Epithelial cell of esophagus (primary cell): ENCODE results near the gene ITGA7.
A peak's percentile ranks its signal among the peaks of the same experiment; 100 is the strongest.

Source experiments
- DNase-seq: peaks from one replicate; pipeline ENCODE4 v3.0.0; 2010; ENCODE audit warnings: low read depth
- H3K4me3 ChIP-seq: 2 replicates; pipeline ENCODE4 v1.5.1; 2011; ENCODE audit warnings: mild to moderate bottlenecking, low read length, control low read depth
- TF ChIP-seq, protein P1 (sequence below): IDR thresholded peaks from 2 replicates; pipeline ENCODE4 v1.5.1; 2011; ENCODE audit warnings: low read depth, mild to moderate bottlenecking, low read length, control low read depth, inconsistent platforms; ENCODE audit not compliant: insufficient read depth; ENCODE audit errors: missing control alignments

Gene ITGA7

DNA sequence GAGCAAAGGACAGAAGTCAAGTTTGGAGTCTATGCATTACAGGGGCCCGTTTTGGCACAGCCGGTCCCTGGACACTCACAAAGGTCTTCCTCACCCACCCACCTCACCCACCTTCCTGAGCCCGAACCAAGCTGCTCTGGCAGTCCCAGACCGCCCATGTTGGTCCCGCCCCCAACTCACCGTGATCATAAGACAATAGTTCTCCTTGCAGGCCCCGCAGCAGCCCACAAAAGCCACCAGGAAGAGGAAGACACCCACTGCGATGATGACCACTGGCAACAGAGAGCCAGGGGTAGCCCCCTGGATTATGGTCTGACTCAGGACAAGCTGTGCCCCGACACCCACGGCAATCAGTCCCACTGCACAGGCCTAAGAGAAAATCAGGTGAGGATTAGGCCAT lies 19.3 kb upstream of the ITGA7 start:
- no peak for DNase-seq
- peak overlapping the region; percentile 74 for H3K4me3 ChIP-seq
- TF ChIP-seq, protein P1, sequence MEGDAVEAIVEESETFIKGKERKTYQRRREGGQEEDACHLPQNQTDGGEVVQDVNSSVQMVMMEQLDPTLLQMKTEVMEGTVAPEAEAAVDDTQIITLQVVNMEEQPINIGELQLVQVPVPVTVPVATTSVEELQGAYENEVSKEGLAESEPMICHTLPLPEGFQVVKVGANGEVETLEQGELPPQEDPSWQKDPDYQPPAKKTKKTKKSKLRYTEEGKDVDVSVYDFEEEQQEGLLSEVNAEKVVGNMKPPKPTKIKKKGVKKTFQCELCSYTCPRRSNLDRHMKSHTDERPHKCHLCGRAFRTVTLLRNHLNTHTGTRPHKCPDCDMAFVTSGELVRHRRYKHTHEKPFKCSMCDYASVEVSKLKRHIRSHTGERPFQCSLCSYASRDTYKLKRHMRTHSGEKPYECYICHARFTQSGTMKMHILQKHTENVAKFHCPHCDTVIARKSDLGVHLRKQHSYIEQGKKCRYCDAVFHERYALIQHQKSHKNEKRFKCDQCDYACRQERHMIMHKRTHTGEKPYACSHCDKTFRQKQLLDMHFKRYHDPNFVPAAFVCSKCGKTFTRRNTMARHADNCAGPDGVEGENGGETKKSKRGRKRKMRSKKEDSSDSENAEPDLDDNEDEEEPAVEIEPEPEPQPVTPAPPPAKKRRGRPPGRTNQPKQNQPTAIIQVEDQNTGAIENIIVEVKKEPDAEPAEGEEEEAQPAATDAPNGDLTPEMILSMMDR = no peak

DNA sequence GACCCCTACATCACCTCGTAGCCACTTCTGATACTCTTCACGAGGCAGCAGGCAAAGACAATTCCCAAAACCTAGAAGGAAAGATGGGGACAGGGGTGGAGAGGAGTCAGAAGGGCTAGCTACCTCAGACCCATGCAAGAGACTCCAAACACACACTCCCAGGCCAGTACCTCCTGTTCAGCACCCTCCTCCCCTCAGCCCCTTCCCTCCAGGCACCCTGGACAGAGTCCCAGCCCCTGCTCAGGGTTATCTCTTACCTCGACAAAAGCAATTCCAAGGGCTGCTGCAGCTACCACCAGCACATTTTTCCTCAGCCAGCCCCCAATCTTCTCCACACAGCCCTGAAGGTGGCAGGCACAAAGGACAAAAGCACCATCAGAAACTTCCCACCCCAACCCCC lies 17.9 kb upstream of the ITGA7 start:
- TF ChIP-seq, protein P1 = no peak
- H3K4me3 ChIP-seq = no peak overlapping the region

DNA sequence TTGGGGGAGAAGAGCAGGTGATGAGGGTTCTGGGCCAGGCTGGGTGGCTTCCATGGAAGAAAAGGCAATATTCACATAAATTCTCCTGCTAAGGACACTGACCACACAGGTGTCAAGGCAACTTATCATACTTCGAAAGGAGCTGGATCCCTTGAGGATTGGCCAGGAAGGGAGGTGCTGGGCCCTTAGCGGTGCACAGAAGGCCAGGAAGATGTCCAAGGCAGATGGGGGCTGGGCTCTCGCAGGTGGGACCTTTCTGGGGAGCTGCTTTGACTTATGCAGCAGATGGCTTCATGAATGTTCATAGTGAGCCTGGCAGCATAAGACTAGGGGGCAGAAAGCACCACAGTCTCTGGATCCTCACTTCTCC lies 17.2 kb upstream of the ITGA7 start:
- no peak overlapping the region for H3K4me3 ChIP-seq
- no peak for DNase-seq
- TF ChIP-seq, protein P1 = no peak

More for the DNA sequence above, 17.9 kb upstream of the ITGA7 start:
- no peak for DNase-seq

DNA sequence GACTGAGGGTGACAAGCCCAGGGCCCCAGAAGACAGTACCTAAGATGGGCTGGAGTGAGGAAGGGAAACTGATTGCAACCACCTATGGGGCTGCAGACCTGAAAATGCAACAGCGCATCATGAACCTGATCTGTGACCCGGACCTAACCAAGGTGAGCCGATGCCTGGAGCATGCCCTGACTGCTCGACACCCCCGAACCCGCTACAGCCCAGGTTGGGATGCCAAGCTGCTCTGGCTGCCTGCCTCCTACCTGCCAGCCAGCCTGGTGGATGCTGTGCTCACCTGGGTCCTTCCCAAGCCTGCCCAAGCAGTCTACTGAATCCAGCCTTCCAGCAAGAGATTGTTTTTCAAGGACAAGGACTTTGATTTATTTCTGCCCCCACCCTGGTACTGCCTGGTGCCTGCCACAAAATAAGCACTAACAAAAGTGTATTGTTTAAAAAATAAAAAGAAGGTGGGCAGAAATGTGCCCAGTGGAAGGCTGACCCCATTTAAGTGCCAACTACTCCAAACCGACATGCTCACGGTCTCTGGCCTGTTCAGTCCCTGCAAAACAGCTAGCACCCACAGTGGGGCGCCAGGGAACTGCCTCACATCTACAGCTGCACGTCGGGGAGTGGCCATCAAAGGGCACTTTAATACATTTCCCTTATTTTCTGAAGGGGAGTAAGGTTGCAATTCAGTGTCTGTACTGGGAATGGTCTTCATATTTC lies 16.7 kb upstream of the ITGA7 start:
- TF ChIP-seq, protein P1 = peak; percentile 75
- DNase-seq = peak; percentile 77
- H3K4me3 ChIP-seq = no peak overlapping the region

DNA sequence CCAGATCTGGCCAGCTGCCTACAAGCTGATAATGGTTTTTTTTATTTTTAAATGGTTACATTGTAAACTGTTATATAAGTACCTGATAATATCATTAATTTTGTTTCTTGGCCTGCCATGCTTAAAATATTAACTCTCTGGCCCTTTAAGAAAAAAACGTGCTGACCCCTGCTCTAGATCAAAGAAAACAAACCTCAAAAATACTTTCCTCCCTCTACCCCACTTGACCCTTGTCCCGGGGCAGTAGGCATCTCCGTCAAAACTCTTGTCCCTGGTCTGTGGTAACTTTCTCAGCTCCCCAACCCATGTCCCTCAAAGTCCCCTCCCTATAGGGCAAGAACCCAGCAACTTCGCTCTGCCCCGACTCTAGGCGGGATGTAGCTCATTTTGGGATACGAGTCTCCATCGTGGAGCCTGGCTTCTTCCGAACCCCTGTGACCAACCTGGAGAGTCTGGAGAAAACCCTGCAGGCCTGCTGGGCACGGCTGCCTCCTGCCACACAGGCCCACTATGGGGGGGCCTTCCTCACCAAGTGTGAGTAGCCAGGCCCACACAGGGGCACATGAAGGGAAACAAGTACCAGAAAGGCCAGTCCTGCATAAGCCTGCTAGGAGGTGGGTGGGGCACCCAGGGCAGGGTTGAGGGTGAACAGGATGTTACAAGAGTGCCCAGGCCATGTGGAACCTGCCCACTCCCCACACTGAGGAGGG lies 16.0 kb upstream of the ITGA7 start:
- no peak overlapping the region for H3K4me3 ChIP-seq
- TF ChIP-seq, protein P1 = no peak
- no peak for DNase-seq

DNA sequence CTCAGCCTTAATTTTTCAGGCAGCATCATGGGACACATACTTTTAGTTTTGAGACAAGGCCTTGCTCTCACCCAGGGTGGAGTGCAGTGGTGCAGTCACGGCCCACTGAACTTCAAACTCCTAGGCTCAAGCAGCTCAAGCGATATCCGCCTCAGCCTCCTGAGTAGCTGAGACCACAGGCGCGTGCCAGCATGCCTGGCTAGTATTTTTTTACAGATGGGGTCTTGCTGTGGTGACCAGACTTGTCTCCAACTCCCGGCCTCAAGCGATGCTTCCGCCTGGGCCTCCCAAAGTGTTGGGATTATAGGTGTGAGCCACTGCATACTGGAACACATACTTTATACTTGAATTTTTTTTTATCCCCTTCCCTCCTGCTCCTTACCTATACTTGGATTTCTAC lies 15.2 kb upstream of the ITGA7 start:
- no peak overlapping the region for H3K4me3 ChIP-seq
- no peak for DNase-seq
- TF ChIP-seq, protein P1 = no peak
